ENCODE measurements around the gene RTN1.

GRCh38 chr14:59751578-59751977 is 119.0 kb downstream of the RTN1 start:
- TF ChIP-seq CTCF (IDR thresholded peaks at IDR 0.05), result no peak
- no peak for TF ChIP-seq ZNF671 (CRISPR knock-in tag; IDR thresholded peaks at IDR 0.05)

Measured in WTC11 (cell line).